CD14-positive monocyte (primary cell): ENCODE measurements around the gene EPS8L1. TPM values are rescaled to one million over a fixed set of nuclear protein-coding genes. Genes with fewer than 3 reads are reported as not detected.
A peak's percentile ranks its signal among the peaks of the same experiment; 100 is the strongest.

ENCODE experiments used
- DNase-seq, 3 donors: peaks; one replicate each; pipeline ENCODE4 v3.0.0-alpha.2; 2011 to 2022
- H2AFZ ChIP-seq: 2 replicates; pipeline ENCODE4 v1.6.0; 2012; ENCODE audit warnings: mild to moderate bottlenecking, low read depth, low read length, inconsistent platforms; ENCODE audit not compliant: insufficient read depth, poor library complexity, severe bottlenecking
- H3K27ac ChIP-seq, 2 donors: 1 replicate in 1 of 2; 2 replicates in 1 of 2; pipeline ENCODE4 v1.5.1; 2012 to 2013; ENCODE audit warnings: low read length in 2 of 2, control low read depth in 1 of 2, inconsistent platforms in 1 of 2, low read depth in 1 of 2, mild to moderate bottlenecking in 1 of 2
- H3K27me3 ChIP-seq, 2 donors: one replicate each; pipeline versions ENCODE4 v1.6.0 to v1.6.1; 2011 to 2013; ENCODE audit warnings: low read length in 2 of 2; ENCODE audit not compliant: control insufficient read depth in 2 of 2, insufficient read depth in 2 of 2
- H3K36me3 ChIP-seq, 2 donors: replicated peaks in 1 of 2; 1 replicate in 1 of 2; 2 replicates in 1 of 2; pipeline versions ENCODE4 v1.5.1 to v1.6.1; 2012 to 2013; ENCODE audit warnings: low read length in 2 of 2, control low read depth in 1 of 2, inconsistent platforms in 1 of 2, mild to moderate bottlenecking in 1 of 2; ENCODE audit not compliant: insufficient read depth in 2 of 2, control insufficient read depth in 1 of 2
- H3K4me1 ChIP-seq, 2 donors: 1 replicate in 1 of 2; 2 replicates in 1 of 2; pipeline versions ENCODE4 v1.5.1 to v1.6.1; 2012 to 2013; ENCODE audit warnings: low read length in 2 of 2, control low read depth in 1 of 2, inconsistent platforms in 1 of 2, mild to moderate bottlenecking in 1 of 2, moderate library complexity in 1 of 2; ENCODE audit not compliant: insufficient read depth in 2 of 2, control insufficient read depth in 1 of 2
- H3K4me2 ChIP-seq: replicated peaks from 2 replicates; pipeline ENCODE3; 2012; ENCODE audit warnings: low read length, moderate library complexity, mild to moderate bottlenecking; ENCODE audit not compliant: poor library complexity, severe bottlenecking; ENCODE audit errors: extremely low read depth
- H3K4me3 ChIP-seq, 3 experiments: fragments of 200-600 bp in 1 of 3; sonication (generic) in 1 of 3; replicated peaks in 1 of 3; 1 replicate in 2 of 3; 2 replicates in 1 of 3; pipeline ENCODE4 v1.5.1; 2011 to 2013; ENCODE audit warnings: low read length in 3 of 3, mild to moderate bottlenecking in 3 of 3, control low read depth in 2 of 3, low read depth in 2 of 3, inconsistent platforms in 1 of 3, moderate library complexity in 1 of 3
- H3K79me2 ChIP-seq: 2 replicates; pipeline ENCODE4 v1.6.0; 2012; ENCODE audit warnings: mild to moderate bottlenecking, control low read depth, inconsistent platforms, low read length, moderate library complexity; ENCODE audit not compliant: insufficient read depth
- H3K9ac ChIP-seq: 2 replicates; pipeline ENCODE4 v1.6.0; 2017; ENCODE audit warnings: low read length, mild to moderate bottlenecking; ENCODE audit not compliant: insufficient read depth, poor library complexity, severe bottlenecking
- H3K9me3 ChIP-seq, 2 donors: replicated peaks in 1 of 2; 1 replicate in 1 of 2; 2 replicates in 1 of 2; pipeline versions ENCODE4 v1.5.1 to v1.6.1; 2012 to 2013; ENCODE audit warnings: low read length in 2 of 2, control low read depth in 1 of 2; ENCODE audit not compliant: control insufficient read depth in 1 of 2, insufficient read depth in 1 of 2
- H4K20me1 ChIP-seq: 2 replicates; pipeline ENCODE4 v1.6.0; 2012; ENCODE audit warnings: mild to moderate bottlenecking, low read length, control low read depth, moderate library complexity; ENCODE audit not compliant: insufficient read depth
- H3K27ac Mint-ChIP-seq, 7 donors: one replicate each; pipeline ENCODE4 v1.8.0; 2020; ENCODE audit warnings: mild to moderate bottlenecking in 7 of 7, mixed read lengths in 7 of 7, moderate library complexity in 6 of 7, inconsistent platforms in 2 of 7
- H3K27me3 Mint-ChIP-seq, 3 donors: one replicate each; pipeline ENCODE4 v1.8.0; 2021 to 2022; ENCODE audit warnings: low read depth in 3 of 3, mild to moderate bottlenecking in 3 of 3, mixed read lengths in 3 of 3, moderate library complexity in 3 of 3, inconsistent platforms in 1 of 3
- H3K36me3 Mint-ChIP-seq, 2 donors: one replicate each; pipeline ENCODE4 v1.8.0; 2020; ENCODE audit warnings: mixed read lengths in 2 of 2, inconsistent platforms in 1 of 2, mild to moderate bottlenecking in 1 of 2
- H3K4me1 Mint-ChIP-seq: one replicate; pipeline ENCODE4 v1.8.0; 2020; ENCODE audit warnings: mild to moderate bottlenecking, mixed read lengths
- H3K4me3 Mint-ChIP-seq, 2 donors: one replicate each; pipeline ENCODE4 v1.8.0; 2020; ENCODE audit warnings: mild to moderate bottlenecking in 2 of 2, mixed read lengths in 2 of 2, moderate library complexity in 1 of 2
- H3K9me3 Mint-ChIP-seq, 7 donors: one replicate each; pipeline ENCODE4 v1.8.0; 2020 to 2022; ENCODE audit warnings: mixed read lengths in 7 of 7, mild to moderate bottlenecking in 6 of 7, moderate library complexity in 6 of 7, inconsistent platforms in 2 of 7
- WGBS: methylation state at CpG from one replicate; pipeline ENCODE4 v1.1.5; 2013; ENCODE audit warnings: missing lambda C conversion rate; ENCODE audit not compliant: insufficient coverage; 5-methylcytosine and 5-hydroxymethylcytosine counted together
- intact Hi-C, 2 donors: fragments of 100-400 bp; cut with micrococcal nuclease; formaldehyde crosslinking; loops; one replicate each; pipeline versions ENCODE4 v1.15.0 to v1.15.1; 2023
- polyA plus RNA-seq, 3 donors: library from polyadenylated mRNA; depleted of rRNA in 1 of 3; unstranded in 2 of 3; stranded (reverse) in 1 of 3; fragments of 300-500 nt in 2 of 3; fragments of >200 nt in 1 of 3; fragmentation: Illumina TruSeq in 2 of 3; gene quantifications; 1 replicate in 2 of 3; 2 replicates in 1 of 3; pipeline ENCODE4 v1.2.3, GENCODE V29; 2012 to 2021
- TF ChIP-seq, protein P1 (sequence below): fragments of 200-600 bp; IDR thresholded peaks from one replicate; pipeline ENCODE4 v1.8.0; 2022; ENCODE audit warnings: antibody characterized with exemption, mild to moderate bottlenecking

Gene EPS8L1
- polyA plus RNA-seq, 3 donors: 1.5 to 5.0 (median 1.8) TPM

DNA sequence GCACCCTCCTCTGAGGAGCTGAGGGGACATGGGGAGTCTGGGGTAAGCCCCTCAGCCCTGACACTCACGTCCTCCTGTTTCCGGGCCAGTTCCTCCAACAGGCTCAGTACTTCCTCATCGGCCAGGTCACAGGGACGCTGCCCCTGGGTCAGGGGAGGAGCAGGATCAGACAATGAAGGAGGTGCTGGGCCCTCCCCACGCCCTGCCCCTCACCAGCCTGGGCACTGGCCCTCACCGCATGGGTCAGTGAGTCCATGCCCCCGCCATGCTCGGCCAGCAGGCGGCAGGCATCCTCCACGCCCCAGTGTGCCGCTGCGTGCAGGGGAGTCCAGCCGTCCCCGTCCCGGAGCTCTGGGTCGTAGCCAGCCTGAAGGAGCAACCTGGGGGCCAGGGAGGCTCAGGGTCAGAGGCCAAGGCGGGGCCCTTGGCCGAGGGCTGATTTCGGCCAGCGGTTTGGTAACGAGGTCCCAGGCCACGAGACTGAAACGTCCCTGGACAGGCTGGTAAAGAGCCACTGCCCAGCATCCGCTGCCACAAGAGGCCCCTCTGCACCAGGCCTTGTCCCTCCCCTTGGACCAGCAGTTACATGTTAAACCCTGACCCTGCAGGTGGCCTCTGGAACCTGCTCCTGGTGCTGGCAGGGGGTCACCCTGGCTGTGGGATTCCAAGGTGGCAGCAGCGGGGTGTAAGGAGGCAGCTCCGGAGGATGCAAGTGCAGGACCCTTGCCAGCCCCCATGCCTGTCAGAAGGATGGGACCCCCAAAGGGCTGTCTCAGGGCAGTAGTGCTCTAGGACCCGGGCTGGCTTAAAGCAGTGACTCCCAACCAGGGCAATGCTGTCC lies 23.3 kb downstream of the EPS8L1 start:
- H3K4me3 ChIP-seq: no peak overlapping the region
- H3K27ac ChIP-seq: peak overlapping the region in 1 of 2 donors; percentile 4
- Mint-ChIP-seq H3K9me3 (peaks cover 0 to 10% (median 5%) of the 10 kb centered on the region in 7 donors), H3K27ac (no peak overlapping the region), H3K4me1 (peaks cover 13% of the 10 kb centered on the region), H3K27me3 (peaks cover 0 to 2% (median 0%) of the 10 kb centered on the region in 3 donors), H3K36me3 (peaks cover 46 to 88% of the 10 kb centered on the region in 2 donors), H3K4me3 (no peak overlapping the region)
- no peaks in the 10 kb centered on the region for H3K27me3 ChIP-seq
- peaks cover 10 to 17% of the 10 kb centered on the region in 2 donors for H3K4me1 ChIP-seq
- no peak overlapping the region for H3K4me2 ChIP-seq
- peak overlapping the region; percentile 15 for H3K9ac ChIP-seq
- H4K20me1 ChIP-seq: peaks cover 83% of the 10 kb centered on the region
- intact Hi-C loops: no loop called here
- TF ChIP-seq, protein P1, sequence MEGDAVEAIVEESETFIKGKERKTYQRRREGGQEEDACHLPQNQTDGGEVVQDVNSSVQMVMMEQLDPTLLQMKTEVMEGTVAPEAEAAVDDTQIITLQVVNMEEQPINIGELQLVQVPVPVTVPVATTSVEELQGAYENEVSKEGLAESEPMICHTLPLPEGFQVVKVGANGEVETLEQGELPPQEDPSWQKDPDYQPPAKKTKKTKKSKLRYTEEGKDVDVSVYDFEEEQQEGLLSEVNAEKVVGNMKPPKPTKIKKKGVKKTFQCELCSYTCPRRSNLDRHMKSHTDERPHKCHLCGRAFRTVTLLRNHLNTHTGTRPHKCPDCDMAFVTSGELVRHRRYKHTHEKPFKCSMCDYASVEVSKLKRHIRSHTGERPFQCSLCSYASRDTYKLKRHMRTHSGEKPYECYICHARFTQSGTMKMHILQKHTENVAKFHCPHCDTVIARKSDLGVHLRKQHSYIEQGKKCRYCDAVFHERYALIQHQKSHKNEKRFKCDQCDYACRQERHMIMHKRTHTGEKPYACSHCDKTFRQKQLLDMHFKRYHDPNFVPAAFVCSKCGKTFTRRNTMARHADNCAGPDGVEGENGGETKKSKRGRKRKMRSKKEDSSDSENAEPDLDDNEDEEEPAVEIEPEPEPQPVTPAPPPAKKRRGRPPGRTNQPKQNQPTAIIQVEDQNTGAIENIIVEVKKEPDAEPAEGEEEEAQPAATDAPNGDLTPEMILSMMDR: no peak
- DNase-seq: peak in 1 of 3 donors; percentile 49
- peaks cover 65 to 80% of the 10 kb centered on the region in 2 donors for H3K36me3 ChIP-seq
- peaks cover 7% of the 10 kb centered on the region for H3K79me2 ChIP-seq
- 85% methylated on average over 24 of the region's 27 CpGs for WGBS
- H2AFZ ChIP-seq: no peak overlapping the region
- H3K9me3 ChIP-seq: peaks cover 0 to 11% of the 10 kb centered on the region in 2 donors

DNA sequence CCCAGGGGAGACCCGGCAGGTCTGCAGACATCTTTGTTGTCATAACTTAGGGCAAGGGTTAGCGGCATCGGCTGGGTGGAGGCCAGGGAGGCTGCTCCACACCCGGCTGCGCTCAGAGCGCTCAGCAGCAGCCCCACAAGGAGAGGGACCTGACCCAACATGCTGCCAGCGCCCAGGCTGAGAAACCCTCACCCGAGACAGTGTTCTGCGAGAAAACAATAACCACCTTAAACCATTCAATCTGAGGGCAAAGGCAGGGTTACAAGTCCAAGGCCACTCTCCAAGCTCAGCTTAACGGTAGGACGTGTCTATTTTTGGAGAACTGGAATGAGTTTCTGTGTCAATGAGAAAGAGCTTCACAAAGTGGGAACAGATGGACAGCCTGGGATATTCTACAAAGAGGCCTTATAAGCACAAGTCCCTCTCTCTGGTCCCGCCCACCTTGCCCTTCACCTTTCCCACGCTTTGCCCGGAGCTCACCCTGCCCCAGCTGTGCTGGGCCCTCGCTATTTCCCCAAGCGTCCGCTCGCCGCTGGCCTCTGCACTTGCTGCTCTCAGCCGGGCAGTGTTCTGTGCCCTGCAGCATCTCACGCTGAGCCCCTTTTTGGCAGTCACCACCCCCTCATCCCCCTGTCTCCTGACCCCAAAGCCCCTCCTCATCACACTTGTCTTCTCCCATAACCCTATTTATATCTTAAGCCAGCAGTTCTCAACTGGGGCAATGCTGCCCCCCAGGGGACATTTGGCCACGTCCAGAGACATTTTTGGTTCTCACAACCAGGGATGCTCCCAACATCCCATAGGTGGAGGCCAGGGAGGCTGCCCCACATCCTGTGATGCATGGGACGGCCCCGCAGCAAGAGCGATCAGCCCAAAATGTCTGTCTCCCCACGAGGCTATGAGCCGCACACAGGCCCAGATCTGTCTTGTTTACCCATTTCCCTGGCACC lies 24.2 kb downstream of the EPS8L1 start:
- Histone ChIP-seq H3K4me2 (no peak overlapping the region), H3K36me3 (peaks cover 58 to 72% of the 10 kb centered on the region in 2 donors), H3K27me3 (no peaks in the 10 kb centered on the region), H4K20me1 (peaks cover 83% of the 10 kb centered on the region), H3K27ac (no peak overlapping the region), H3K9ac (no peak overlapping the region), H2AFZ (no peak overlapping the region), H3K9me3 (peaks cover 0 to 11% of the 10 kb centered on the region in 2 donors), H3K4me1 (peaks cover 10 to 17% of the 10 kb centered on the region in 2 donors), H3K79me2 (peaks cover 7% of the 10 kb centered on the region), H3K4me3 (no peak overlapping the region)
- peaks cover 0 to 10% (median 5%) of the 10 kb centered on the region in 7 donors for H3K9me3 Mint-ChIP-seq
- H3K36me3 Mint-ChIP-seq: peaks cover 43 to 82% of the 10 kb centered on the region in 2 donors
- H3K27ac Mint-ChIP-seq: peak overlapping the region in 1 of 7 donors; percentile 70
- TF ChIP-seq, protein P1: no peak
- intact Hi-C loops: no loop called here
- H3K4me3 Mint-ChIP-seq: no peak overlapping the region
- no peak for DNase-seq
- peaks cover 0 to 2% (median 0%) of the 10 kb centered on the region in 3 donors for H3K27me3 Mint-ChIP-seq
- WGBS: 96% methylated on average over 23 of the region's 27 CpGs
- H3K4me1 Mint-ChIP-seq: peaks cover 13% of the 10 kb centered on the region
